Raji (cell line): ENCODE measurements around the gene ACR.

Experiments
- POLR2A ChIP-seq: IDR thresholded peaks from 2 replicates; pipeline ENCODE4 v1.6.1; 2011; ENCODE audit warnings: low read depth, low read length, control low read depth; ENCODE audit not compliant: insufficient read depth

Gene ACR

DNA sequence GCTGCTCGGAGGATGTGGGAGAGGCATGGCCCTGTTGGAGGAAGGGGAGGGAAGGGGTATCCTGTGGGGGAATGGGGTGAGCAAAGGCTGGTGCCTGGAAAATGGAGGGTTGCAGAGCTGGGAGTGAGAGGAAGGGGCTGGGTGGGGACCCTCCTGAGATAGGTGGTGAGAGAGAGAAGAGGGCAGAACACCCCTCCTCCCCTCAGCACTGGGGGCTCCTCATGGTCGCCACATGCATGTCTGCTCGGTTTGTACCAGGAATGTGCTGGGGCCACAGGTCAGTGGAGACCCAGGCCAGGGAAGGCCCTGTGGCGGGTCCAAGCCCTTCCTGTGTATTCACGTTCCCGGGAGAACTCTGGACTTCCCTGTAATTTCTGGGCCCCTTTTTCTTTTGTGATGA, 27.8 kb upstream of the ACR start:
- no peak for TF ChIP-seq POLR2A

DNA sequence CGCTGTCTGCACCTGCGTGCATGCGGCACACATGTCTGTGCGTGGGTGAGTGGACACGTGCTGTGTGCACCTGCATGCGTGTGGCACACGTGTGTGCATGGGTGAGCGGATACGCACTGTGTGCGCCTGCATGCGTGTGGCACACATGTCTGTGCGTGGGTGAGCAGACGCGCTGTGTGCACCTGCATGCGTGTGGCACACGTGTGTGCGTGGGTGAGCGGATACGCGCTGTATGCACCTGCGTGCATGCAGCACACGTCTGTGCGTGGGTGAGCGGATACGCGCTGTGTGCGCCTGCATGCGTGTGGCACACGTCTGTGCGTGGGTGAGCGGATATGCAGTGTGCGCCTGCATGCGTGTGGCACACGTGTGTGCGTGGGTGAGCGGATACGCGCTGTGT, 27.1 kb upstream of the ACR start:
- TF ChIP-seq POLR2A = no peak

- TF ChIP-seq POLR2A = no peak
Measured at GRCh38 chr22:50711446-50712340, 26.3 kb upstream of the ACR start.

DNA sequence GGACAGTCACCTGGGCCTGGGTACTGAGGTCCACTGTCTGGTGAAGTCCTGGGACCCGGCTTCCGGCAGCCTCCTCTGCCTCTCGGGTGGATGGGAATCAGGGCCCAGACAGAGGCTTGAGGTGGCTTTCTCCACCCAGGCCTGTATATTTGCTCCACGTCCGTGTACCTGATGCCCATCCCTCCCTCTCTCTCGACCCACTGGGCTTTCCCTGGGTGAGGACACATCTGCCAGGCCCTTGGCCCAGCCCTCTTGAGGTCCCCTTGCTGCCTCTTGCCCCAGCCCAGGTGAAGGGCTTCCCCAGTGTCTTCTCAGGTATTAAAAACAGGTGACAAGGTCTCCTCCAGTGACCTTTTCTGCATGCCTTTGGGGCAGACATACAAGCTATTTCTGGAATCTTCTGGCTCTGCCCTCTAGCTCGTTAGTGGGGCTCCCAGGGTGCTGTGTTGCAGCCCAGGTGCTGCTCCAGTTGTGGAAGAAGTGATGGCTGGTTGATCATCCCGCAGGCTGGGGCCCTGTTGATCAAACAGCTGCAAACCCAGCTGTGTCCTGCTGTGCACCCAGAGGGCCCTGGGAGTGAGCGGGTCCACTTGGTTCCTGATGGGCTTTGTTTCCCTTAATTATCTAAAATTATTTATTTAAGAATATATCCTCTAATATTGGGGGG, 25.5 kb upstream of the ACR start:
- TF ChIP-seq POLR2A = no peak

DNA sequence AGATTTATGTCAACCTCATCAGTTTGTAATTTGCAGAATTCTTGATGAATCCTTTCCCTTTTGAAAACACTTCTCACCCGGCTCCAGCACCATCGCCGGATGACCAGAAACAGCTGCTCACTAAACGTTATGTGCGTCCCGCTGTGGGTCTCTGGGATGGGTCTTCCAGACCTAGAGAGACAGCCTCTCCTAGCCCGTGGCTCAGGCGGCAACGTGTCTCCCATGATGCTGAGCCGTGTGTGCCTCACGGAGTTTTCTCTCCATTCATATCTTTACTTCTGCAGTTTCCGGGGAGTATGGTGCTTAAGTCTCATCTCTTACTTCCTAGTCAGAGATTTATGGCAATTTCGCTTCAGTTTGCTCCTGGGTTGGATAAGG, 25.0 kb upstream of the ACR start:
- TF ChIP-seq POLR2A = no peak

DNA sequence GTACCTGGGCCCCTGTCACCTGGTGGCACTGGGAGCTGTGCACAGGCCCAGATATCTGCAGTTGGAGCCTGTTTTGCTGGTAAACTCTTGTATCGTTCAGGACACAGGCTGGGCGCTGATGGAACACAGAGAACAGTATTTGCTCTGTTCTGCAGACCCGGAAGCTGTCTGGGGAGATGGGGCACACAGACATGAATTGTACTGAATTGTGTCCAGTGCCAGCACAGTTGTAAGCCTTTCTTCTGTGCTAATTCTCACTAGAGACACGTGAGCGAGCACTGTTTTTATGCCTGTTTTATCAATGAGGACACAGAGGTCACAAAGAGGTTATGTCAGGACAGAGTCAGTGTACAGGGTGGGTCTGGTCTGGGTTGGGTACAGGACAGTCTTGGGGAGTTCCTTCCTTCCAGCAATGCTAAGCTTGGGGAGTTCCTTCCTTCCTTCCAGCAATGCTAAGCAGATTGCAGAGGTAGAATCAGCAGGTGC, 24.4 kb upstream of the ACR start:
- no peak for TF ChIP-seq POLR2A

GRCh38 chr22:50714150-50714549, 23.9 kb upstream of the ACR start:
- no peak for TF ChIP-seq POLR2A

- TF ChIP-seq POLR2A = no peak
Measured at GRCh38 chr22:50714631-50715179, 23.3 kb upstream of the ACR start.

DNA sequence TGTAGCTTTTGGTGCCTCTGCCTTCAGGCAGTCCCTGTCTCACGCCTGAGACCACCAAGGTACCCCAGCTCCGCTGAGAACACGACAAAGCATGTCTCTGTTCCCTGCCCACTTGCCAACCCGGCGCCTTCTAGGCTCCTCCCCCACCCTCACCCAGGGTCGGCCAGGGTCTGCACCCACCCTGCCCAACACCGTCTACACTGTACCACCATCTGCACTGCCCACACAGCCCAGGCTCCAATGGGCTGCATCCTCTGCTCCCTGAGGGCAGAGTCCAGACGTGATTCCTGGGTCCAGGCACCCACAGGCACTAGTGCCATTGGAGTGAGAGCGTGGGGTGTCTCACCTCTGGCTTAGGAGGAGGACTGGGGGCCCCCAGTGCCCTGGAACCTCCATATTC, 22.8 kb upstream of the ACR start:
- TF ChIP-seq POLR2A = no peak

DNA sequence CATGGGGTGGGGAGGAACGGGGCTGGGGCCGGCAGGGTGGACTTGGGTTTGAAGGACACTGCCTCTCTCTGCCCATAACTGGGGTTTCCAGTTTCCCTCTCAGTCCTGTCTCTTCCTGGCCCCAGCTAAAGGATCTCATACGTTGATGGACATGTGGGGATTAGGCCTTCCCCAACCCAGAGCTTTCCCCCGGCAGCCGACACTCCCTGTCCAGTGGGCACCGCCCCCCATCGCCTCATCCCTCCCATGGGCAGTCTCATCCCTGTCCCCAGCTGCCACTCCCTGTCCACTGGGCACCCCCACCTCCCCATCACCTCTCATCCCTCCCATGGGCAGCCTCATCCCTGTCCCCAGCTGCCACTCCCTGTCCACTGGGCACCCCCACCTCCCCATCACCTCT, 22.2 kb upstream of the ACR start:
- no peak for TF ChIP-seq POLR2A

DNA sequence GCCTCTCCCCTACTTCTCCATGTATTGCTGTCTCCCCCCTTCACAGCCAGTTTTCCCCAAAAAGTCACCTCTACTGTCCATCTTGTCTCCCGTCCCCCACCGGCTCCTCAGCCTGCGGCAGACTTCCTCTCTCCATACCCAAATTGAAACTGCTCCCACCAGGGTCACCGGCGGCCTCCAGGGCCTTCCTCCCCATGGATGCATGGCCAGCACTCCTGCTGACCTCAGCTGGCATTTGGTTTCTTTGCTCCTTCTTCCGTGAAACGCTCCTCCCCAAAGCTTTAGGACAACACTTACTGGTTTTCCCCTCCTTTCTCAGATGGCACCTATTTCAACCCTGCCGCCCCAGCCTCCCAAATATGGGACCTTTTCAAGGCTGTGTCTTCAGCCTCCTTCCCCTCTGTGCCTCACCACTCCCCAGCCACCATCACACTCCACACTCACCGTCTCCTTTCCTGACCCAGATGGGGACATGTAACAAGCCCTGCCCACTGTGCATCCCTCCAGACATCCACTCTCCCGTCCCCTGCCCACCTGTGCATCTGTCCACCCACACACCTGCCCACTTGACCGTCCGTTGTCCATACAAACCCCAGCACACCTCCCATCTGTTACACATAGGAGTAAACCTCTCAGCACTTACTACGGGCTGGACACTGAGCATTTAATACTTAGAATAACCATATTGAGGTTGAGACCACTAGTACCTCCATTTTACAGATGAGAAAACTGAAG, 21.5 kb upstream of the ACR start:
- TF ChIP-seq POLR2A = no peak

DNA sequence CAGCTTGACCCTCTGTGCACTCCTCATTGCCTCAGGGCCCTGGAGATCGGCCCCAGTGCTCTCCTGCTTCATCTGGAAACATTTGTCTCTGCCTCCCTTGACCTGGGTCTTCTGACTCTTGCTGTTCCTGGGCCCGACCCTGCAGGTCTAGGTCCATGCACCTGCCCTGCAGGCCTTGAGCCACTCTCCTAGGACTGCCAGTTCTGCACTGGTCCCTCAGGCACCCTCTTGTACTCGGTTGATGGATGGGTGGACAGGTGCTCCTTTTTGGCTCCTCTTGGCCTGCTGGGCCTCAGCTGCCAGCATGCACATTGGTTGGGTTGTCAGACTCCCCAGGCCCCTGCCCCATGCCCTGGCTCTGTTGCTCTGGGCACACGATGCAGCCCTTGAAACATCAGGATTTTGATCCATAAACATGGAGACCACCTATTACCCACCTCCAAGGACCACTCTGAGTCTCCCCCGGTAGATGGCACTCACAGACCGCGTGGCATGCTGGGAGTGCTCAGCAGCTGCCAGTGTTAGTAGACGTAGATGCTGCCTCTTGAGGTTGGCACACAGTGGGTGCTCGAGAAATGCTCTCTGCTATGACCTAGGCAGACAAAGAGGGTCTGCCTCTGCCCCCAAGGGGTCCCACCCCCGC, 20.2 kb upstream of the ACR start:
- no peak for TF ChIP-seq POLR2A

DNA sequence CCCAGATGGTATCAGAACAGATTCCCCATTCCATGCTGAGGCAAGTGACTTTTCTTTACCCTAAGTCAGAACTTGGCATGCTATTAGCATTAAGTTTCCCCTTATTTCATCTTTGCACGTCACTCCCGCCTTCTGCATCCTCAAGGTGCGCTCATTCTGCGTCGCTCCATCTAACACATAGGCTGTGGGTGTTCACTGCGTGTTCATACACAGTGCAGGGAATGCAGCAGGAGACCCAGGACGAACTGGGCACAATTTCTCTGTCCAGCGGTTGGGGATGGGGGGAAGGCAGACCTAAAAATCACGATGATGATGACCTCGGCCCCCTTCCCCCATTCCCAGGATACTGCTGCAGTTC, 19.7 kb upstream of the ACR start:
- TF ChIP-seq POLR2A = no peak

GRCh38 chr22:50719814-50720300, 18.1 kb upstream of the ACR start:
- no peak for TF ChIP-seq POLR2A

GRCh38 chr22:50720301-50721256, 17.4 kb upstream of the ACR start:
- no peak for TF ChIP-seq POLR2A
